CD4-positive, alpha-beta T cell treated with Interleukin-12 subunit alpha and Interleukin-12 subunit beta, for 1 hour (primary cell): Measurements from ENCODE around the gene TRIB2.
A peak's percentile ranks its signal among the peaks of the same experiment; 100 is the strongest.

Source experiments
- DNase-seq: peaks from one replicate; pipeline ENCODE4 v3.0.0-alpha.2; 2020

Gene TRIB2

DNA sequence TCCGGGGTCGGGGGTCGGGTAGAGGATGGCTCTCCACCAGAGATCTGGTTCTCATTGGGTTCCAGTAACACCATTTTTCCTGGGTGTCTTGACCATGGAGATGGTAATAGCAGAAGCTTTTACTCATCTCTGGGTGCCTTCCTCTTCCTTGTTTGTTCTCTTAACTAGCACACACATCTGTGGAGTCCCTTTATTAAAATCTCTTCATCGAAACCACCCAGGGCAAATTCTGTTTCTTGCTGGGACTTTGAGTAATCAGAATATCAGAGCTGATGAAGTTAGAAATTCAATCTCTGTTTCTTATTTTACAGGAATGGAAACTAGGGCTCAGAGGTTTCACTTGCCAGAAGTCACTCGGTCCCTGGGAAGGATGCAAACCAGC is 15.0 kb upstream of the TRIB2 start:
- DNase-seq, result no peak

DNA sequence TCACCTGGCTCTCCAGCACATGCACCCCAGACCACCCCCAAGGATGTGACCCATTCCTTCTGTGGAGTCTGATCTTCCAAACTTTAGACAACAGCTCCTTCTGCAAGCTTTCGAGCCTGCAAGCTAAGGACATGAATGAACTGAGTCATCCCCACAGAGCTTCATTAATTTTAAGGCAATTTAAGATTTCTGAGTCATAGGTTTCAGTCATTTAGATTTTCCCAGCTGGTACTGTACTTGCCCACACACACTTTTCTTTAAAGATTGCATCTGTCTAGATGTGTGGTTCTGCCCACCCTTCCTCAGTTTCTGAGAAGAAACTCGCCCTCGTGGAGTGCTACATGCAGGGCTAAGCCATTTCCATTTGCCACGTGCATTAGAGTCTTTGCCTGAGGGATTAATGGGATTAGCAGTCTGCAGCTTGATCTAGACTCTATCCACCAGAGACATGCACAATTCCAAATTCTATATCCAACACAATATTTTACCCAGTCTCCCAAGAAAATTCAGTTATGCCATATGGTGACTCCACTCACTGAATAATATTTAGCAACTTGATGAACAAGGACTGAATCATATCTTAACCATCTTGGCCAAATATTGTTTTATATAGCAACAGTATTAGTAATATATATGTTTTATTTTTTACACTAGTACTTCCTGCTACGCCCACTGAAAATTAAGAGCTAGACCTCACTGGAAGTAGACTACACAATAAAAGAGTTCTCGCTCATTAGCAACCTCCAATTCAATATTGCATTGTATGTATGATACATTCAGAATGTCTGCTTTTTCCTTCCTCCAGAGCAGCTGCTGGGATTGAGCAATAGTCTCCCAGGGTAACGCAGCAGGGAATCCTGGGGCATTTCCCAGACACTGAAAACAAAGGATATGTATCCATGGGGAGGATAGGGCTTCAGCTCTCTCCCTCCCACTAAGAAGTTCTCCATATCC is 14.3 kb upstream of the TRIB2 start:
- DNase-seq, result no peak

DNA sequence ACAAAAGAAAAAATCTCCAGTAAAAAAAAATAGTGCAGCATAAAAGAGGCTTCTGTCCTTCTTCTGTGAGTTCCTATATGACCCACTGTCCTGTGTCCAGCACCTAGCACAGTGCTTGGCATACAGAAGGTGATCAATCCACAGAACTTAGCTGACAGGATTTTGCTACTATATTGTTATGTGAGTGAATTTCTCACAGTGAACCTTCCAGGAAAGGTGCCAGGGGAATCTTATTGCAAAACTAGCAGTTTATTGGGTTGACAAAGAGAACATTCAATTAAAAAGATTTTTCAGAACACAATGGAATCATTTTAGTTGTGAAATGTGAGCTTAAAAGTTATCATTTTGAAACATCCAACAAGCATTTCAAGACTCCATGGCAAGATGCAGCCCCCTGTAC is 12.4 kb upstream of the TRIB2 start:
- no peak for DNase-seq

DNA sequence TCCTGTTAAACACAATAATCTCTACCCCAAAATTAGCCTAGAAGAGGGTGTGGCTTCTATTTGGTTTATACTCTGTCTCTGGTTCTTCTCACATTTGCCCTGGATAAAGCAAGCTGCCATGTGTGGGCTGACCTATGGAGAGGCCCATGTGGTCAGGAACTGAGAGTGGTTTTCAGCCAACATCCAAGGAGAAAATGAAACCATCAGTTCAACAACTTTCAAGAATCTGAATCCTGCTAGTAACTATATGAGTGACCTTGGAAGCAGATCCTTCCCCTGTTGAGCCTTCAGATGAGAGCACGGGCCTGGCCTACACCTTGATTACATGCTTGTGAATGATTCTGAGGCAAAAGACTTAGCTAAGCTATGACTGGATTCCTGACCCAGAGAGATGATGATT is 11.5 kb upstream of the TRIB2 start:
- DNase-seq, result no peak

DNA sequence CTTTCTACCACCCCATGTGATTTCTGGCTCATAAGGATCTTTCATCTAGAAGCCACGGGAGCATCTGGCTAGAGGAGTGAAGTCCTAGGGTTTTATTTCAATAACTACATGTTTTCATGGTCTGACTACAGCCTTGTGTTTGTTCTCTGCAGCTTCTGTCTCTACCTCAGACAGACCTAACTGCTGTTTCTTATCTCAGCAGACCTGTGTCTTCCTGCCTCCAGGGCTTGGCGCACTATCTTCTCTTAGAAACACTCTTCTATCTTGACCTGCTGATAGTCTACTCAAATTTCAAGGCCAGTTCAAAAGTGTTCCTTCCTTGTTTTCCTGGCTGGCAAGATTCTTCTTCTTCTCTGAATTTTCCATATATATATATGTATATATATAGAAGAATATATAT is 11.0 kb upstream of the TRIB2 start:
- DNase-seq, result no peak

DNA sequence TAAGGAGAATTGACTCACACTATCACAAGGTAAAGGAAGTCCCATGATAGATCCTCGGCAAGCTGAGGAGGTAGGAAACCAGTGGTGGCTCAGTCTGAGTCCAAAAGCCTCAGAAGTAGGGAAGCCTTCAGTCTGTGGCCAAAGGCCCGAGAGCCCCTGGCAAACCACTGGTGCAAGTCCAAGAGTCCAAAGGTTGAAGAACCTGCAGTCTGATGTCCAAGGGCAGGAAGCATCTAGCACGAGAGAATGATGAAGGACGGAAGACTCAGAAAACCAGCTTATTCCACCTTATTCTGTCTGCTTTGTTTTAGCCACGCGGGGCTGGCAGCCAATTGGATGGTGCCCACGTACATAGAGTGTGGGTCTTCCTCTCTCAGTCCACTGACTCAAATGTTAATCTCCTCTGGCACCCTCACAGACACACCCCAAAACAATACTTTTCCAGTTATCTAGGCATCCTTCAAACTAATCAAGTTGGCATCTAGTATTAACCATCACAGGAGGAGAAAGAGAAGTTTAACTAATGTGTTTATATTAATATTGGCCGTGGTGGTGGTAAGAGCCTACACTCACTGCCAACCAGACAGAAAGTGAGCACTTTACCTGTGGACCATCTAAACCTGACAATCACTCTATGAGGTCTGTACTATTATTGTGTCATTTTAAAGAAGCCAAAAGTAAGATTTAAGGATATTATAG is 8.1 kb upstream of the TRIB2 start:
- DNase-seq, result no peak

DNA sequence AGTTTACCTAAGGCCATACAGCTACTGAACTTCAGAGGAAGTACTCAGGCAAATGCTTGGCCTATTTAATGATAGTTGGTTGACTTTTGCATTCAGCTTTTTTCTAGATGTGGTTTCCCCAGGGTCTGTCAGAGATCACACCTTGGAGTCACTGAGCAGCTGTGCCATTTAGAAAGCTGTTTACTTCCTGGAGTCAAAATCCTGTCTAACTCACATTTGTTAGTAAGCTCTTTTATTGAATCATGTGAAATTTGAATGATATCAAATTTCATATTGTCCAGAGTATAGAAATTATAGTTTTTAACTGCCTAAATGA is 7.6 kb upstream of the TRIB2 start:
- DNase-seq, result peak; percentile 68

DNA sequence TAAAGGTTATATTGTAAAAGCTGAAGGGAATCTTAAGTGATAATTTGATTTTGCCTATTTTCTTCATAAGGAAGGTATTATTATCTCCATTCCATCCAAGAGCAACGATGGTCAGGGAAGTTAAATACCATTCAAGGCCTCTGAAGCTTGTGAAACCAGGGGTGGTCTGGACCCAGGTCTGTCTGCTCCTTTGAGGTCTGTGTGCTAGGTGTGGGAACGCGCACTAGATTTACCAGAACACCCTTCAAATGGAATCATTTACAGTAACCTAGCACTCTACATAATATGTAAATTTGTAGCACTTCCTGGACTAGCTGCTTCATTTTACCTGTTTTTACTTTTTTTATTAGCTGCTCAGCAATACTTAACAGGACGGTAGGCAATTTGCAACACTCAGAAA is 6.4 kb upstream of the TRIB2 start:
- no peak for DNase-seq

DNA sequence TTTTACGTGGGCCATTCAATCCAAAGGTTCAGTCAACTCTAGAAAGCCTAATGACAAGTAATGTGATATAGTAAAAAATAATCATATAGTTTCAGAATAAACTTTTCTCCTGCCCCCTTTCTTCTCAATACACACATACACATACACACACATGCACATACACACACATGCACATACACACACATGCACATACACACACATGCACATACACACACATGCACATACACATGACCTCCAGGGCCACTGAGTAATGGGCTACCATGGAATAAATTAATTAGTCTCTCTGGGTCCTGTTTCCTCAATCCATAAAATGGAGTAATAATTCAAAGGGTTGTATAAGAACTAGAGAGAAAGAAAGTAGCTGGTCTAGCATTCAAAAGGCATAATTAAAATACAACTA is 5.4 kb upstream of the TRIB2 start:
- DNase-seq, result no peak

DNA sequence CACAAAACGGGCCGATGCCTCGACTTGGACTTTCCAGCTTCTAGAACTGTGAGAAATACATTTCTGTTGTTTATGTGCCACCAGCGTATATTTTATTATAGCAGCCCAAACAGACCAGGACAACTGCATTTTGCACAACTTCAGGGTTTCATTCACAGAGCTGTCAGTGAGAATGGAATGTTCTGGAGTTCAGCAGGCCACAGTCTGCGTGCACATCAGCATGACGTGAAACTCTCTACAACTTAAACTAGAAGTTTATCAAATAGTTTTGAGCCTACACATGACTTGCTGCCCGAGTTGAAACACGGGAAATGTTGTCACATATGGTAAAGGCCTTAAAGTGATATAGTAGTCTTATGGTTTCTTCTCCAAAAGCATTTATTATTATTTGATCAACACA is 3.9 kb upstream of the TRIB2 start:
- DNase-seq, result no peak

DNA sequence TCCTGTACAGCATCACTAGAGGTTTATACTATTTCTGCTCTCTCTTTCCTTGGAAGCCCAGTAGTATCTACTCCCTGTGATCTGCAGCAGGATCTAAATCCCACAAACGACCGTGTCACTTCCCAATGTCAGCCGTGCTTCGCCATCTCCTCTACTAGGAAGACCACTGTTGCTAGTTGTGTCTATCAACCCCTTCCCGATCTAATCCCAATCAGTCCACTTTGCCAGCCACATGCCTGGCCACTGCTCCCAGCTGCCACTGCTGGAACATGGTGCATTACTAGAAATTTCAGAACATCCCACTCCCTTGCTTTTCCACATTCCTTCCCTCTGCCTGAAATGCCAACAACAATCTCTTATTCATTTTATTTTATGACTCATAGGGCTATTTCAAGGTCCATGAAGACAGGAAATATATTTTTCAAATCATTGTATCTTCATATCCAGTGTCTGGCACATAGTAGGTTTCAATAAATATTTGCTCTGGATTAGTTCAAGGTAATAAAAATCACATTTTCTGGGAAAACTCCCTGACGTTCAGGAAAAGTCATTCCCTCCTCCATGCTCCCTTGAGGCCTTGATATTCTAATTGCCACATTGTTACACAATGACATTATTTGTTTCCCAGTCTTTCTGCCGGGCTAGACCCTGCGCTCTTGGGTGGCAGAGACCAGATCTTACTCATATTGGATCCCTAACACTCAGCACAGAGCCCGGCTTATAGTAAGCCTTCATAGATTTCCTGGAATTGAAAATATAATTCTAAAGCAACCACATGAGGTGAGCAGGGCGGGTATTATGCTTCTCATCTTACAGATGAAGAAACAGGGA is 2.1 kb upstream of the TRIB2 start:
- no peak for DNase-seq

DNA sequence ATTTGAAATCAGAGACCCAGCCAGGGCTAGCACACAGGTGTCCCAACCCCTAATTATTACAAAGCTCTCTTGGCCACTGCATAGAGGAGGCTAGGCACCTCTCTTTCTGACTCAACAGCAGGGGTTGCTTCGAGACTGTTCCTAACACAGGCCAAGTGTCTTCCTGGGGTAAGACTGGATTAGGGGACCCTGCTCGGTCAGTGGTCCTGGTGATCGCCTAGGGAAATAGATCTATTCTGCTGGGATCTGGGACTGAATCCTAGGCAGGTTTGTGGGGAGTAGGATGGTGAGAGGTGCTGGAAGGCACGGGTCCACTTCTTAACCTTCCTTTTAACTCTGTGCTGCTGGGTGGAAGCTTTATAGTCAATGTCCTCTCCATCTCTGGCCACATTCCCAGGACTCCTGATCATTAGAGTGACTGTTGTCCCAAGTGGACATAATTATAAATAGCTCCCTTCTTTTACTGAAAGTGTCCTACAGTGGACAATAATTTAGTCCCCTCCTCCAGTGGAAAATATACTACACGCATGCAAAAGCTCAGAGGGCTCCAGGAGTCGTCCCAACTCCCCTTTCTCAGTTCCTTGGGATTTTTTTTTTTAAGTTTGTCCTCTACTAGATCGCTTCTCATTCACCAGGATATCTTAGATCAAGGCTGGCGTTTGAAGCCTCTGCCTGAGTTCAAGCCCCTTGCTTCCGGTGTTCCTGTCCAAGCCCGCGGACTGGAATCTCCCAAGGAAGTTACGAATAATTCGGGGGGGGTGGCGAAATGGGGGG is 1.3 kb upstream of the TRIB2 start:
- DNase-seq, result no peak

DNA sequence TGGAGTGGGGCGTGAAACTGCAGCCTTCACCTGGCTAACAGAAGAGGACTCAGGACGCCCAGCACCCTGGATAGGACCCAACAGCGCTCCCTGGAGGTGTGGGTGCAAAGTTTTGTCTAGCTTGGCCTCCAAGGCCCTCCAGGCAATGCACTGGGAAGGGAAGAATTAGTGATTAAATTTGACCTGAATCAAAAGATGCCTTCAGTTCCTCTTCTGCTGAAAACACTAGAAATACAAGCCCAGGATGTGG is 779 bp upstream of the TRIB2 start:
- peak; percentile 85 for DNase-seq

DNA sequence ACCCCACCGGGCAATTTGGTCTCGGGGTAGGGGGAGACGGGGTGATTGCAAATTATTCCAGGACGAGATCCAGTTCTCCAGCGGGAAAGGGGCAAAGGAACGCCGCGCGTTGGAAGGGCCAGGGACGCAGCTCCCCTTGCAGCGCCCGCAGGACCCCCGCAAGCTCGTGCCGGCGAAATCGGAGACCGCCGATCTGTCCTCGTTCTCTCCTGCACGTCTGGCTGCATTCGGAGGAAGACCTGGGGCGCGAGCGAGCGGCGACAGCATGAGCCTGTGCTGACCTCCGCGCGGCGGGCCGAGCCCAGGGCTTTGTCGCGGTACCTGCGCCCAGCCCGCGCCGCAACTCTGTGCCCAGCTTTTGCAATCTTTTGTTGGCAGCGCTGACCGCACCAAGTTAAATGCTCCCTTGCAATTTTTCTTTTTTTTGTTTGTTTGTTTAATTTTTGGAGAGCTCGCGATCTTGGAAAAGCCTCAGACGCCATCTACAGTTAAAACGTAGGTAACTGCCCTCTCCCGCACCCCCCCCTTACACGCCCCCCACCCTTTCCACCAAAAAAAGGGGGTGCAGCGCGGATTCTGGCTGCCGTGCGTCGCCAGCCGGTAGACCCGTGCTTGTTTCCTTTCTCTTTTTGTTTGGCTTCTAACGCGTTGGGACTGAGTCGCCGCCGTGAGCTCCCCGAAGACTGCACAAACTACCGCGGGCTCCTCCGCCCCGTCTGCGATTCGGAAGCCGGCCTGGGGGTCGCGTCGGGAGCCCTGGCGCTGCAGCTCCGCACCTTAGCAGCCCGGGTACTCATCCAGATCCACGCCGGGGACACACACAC is 667 bp downstream of the TRIB2 start:
- DNase-seq, result peak; percentile 71

DNA sequence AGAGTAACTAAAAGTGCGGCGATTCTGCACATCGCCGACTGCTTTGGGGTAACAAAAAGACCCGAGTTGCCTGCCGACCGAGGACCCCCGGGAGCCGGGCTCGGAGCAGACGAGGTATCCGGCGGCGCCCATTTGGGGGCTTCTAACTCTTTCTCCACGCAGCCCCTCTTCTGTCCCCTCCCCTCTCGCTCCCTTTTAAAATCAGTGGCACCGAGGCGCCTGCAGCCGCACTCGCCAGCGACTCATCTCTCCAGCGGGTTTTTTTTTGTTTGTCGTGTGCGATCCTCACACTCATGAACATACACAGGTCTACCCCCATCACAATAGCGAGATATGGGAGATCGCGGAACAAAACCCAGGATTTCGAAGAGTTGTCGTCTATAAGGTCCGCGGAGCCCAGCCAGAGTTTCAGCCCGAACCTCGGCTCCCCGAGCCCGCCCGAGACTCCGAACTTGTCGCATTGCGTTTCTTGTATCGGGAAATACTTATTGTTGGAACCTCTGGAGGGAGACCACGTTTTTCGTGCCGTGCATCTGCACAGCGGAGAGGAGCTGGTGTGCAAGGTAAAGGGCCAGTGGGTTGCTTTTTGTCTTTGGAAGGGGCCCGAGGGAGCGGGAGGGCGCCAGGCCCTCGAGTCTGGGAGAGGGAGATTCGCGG is 1.4 kb downstream of the TRIB2 start:
- peak; percentile 26 for DNase-seq

DNA sequence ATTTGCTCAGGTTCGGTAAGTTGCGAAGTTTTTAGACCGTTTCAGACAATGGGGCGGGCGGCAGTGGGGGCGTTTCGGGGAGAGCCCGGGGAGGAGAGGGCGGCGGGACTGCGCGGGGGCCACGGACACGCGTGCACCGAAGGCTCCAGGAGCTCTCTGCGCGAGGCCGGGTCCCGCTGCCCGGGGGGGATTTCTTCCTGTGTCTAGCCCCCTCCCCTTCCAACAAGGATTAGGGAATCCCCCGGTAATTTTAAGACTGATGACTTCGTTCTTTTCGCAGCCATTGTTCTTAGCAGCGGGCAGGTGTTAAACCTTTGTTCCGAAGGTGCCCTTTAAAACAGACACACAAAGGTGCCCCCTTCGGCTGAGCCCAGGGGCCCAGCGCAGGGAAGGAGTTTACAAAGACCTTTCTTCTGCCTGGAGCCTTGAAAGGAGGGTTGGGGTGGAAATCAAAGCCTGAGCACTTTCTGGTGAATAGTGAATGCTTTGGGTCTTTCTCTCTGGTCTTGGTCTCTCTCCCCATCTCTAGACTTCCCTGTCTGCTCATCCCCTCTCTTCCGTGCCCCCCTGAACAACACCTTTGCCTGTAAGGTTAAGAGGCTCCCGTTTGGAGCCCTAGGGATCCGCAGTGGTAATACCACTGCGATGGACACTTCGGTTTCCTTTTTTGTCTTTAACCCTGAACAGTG is 2.1 kb downstream of the TRIB2 start:
- peak; percentile 20 for DNase-seq

DNA sequence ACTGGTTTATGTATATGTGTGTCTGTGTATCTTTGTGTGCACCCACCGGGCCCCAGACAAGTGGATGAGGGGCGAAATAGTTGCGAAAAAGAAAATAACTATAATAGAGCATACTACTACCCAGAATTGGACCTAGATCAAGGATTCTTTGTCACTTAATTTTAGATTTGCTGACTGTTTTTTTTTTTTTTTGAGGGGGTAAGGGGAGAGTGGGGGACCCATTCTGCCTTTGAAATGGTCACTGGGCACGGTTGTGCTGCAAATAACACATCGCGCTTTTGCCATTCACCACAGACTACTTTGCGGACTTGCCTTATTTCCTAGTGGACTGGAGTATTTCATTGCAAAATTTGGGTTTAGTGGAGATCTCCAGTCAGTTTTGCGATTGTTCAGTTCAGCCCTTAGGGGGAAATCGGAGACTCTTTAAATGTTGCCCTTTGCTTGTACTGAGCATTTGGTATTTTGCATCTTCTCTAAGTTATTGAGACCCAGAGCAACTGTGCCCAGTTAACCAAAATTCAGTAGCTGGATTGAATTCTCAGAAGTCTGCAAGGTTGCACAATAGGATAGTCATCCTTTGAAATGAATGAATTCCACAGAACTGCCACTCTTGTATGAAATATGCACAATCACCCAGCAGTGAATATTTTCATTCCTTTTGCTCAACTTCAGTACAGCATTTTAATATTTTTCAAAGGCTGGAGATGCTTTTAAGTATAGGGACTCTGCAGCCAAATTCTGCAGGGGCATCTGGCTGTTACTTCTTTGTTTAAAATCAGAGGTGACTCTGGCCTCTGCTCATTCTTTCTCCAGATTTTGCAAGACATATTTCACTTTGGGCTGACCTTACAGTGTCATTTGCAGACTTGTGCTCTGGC is 2.9 kb downstream of the TRIB2 start:
- no peak for DNase-seq

DNA sequence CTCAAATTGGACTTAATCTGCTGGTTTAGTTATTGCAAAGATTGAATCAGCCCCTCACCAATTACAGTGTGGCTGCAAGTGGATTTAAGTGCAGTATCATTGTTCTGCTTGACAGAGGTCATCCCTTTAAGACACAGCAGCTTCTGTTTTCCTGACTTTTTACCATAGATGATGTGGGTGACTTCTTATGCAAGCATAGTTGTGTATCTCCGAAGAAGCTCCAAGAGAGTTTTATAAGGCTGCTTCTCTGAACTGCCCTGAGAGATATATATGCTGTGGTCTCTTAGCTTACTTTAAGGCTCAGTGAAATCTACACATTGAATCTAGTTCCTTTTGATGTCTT is 3.5 kb downstream of the TRIB2 start:
- DNase-seq, result no peak

DNA sequence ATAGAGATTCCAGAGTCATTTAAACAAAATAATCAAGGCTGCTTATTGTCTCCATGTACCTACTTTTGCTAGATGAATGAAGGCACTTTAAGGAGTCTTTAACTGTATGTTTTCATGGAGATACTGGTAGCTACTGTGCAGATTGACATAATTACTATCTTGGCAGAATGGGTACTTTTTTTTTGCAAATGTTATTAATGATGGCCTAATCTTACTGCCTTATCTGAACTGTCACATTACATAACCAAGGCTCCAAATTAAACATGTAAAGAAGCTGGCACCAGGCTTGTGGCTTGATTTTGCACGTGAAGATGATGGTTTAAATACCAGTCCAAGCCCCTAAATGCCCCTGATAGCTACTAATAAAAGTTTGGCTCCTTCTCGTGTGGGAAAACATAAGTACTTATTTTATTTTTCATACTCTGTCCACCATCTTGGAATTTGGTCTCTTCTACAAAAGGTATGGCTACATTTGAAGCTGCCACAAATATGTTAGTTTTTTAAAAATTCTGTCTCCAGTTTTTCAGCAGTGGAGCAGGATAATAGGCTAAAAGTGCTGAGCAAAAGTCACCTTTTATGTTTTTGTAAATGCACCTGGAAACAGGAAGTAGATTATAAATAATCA is 4.1 kb downstream of the TRIB2 start:
- no peak for DNase-seq
